ENCODE results near the gene CHRND.
"Not testable (repeated sequence)": the region's sequence is repeated elsewhere in the genome, so short reads cannot be mapped to it uniquely, and the experiment has no call there.

The CHRND gene

DNA sequence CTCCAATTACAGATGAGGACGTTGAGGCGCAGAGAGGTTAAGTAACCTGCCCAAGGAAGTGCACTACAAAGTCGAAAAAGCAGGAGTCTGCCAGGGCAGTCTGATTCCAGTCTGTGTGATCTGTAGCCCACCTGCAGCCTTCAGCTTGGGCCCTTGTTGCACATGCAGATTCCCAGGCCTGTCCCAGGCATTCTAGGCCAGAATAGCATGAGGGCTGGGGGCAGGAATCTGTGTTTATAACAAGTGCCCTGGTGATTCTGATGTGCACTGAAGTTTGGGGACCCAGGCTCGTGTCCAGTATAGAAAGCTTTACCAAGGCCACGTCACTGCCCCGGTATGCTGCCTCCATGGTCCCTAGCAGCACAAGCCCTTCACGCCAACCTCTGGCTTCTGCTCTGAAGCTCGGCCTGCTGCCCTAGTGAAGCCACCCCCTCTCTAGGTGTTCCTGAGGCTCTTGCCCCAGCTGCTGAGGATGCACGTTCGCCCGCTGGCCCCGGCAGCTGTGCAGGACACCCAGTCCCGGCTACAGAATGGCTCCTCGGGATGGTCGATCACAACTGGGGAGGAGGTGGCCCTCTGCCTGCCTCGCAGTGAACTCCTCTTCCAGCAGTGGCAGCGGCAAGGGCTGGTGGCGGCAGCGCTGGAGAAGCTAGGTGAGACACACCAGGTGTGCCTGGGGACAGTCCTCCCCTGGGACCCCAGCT, 18.1 kb downstream of the CHRND start:
- no peak for DNase-seq (ENCODE audit: low spot score)

- no peak for DNase-seq (ENCODE audit: low spot score)
Measured at GRCh38 chr2:232544674-232545073, 18.7 kb downstream of the CHRND start.

DNA sequence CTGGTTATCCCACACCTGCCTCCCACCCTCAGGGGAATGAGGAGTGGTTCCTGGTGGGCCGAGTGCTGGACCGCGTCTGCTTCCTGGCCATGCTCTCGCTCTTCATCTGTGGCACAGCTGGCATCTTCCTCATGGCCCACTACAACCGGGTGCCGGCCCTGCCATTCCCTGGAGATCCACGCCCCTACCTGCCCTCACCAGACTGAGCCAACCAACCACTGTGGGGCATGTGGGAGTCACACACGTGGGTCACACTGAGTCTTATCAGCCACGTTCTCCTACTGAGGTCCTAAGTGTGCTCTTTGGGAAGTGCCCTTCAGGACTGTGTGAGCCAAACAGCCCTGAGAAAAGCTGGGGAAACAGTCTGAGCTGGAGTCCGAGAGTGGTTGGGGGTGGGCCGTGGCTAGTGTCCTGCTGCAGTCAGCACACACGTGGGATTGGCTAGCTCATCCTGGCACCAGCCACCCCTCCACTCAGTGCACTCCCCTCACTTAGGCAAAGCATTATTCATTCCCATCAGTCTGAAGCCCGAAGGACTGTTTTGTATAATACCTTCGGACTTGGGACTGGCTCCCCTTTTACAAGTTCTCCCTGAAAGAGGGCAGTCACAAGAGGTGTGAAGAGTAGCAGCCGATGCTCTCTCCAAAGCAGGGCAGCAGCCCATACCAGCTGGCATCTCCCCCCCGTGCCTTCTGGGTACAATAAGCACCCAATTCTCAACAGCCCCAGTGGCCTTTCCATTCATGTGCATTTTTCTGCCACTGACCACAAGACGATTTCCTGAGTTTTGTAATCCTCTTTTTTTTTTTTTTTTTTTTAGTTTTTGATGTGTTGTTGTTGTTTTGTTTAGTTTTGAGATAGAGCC, 19.8 kb downstream of the CHRND start:
- no peak for DNase-seq (ENCODE audit: low spot score)

- DNase-seq (ENCODE audit: low spot score) = no peak
Measured at GRCh38 chr2:232547991-232548390, 22.0 kb downstream of the CHRND start.

DNA sequence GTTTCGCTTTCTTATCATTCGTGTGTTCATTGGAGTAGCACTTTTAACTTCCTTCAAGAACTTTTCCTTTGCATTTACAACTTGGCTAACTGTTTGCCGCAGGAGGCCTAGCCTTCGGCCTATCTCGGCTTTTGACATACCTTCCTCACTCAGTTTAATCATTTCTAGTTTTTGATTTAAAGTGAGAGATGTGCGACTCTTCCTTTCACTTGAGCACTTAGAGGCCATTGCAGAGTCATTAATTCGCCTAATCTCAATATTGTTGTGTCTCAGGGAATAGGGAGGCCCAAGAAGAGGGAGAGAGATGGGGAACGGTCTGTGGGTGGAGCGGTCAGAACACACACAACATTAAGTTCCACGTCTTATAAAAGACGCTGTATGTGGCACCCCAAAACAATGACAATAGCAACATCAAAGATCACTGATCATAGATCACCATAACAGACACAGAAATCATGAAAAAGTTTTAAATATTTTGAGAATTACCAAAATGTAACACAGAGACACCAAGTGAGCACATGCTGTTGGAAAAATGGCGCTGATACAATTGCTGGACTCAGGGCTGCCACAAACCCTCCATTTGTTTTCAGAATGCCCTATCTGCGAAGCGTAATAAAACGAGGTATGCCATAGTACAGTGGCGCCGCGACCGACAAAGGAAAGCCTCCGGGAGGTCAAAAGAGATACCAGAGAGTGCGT, 23.8 kb downstream of the CHRND start:
- no peak for DNase-seq (ENCODE audit: low spot score)

GRCh38 chr2:232550354-232551249, 24.6 kb downstream of the CHRND start, which contains the start of the genes EIF4E2 and TIGD1:
TSS of gene EIF4E2 (plus strand) at chr2:232550689. CDS start at chr2:232550725, 36 bp downstream.
TSS of gene TIGD1 (minus strand) at chr2:232550557. CDS start at chr2:232549882, 675 bp downstream.
- peak; percentile 88 for DNase-seq (ENCODE audit: low spot score)

DNA sequence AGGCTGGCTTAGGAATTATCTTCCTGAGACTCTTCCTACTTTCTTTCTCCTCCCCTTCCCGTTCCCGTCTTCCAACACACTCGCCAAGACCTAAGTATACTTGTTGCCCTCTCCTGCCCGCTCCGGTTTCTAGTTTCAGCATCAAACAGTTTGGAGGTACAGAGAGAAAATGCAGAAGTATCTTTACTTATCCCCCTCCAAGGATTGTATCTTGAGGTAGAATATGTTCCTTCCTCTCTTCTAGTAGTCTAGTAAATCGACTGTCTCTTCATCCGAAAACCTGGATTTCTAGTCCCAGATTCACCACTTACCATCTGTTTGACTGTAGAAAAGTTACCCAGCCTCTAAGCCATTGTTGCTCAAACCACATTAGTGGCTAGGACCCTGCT, 25.3 kb downstream of the CHRND start:
- DNase-seq (ENCODE audit: low spot score) = no peak

DNA sequence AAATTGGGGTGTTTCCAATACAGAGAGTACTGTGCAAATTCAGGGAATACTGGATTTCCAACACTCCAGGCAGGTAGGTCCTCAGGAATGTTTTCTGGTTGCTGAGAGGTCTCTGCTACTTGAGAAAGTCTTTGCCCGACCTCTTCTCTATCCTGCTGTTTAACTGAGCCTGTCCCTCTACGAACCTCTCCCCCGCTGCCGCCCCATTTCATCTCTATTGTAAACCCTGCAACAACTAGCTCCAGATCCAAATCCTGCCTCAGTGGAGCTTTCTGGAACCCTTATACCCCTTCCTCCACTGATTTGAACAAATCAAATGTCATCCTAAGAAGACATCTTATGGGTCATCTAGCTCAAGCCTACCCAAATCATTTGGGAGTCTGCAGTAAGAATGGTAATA, 25.8 kb downstream of the CHRND start:
- DNase-seq (ENCODE audit: low spot score) = no peak

- DNase-seq (ENCODE audit: low spot score) = no peak
Measured at GRCh38 chr2:232556426-232556825, 30.5 kb downstream of the CHRND start.

- DNase-seq (ENCODE audit: low spot score) = no peak
Measured at GRCh38 chr2:232562515-232563151, 36.7 kb downstream of the CHRND start.

GRCh38 chr2:232563580-232563979, 37.6 kb downstream of the CHRND start:
- no peak for DNase-seq (ENCODE audit: low spot score)

DNA sequence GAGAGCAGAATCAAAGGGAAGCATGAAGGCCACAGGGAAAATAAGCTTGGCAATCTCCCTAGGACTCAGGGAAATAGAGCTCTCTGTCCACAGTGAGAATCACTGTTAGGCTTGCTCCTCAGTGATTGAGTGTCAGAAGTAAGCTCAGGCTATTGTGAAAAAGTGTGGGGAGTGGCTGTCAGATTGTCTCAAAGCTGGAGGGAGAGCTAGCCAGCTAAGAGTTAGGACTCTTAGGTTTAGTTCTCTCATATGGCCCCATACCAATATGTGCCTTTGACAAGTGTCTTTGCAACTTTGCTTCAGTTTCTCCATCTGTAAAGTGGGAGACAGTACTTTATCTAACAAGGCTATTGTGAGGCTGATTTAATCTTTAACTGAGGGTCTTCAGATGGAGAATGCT, 41.8 kb downstream of the CHRND start:
- no peak for DNase-seq (ENCODE audit: low spot score)

- peak; percentile 81 for DNase-seq (ENCODE audit: low spot score)
Measured at GRCh38 chr2:232568161-232568560, 42.2 kb downstream of the CHRND start.

GRCh38 chr2:232569541-232569940, 43.6 kb downstream of the CHRND start:
- DNase-seq (ENCODE audit: low spot score) = no peak

DNA sequence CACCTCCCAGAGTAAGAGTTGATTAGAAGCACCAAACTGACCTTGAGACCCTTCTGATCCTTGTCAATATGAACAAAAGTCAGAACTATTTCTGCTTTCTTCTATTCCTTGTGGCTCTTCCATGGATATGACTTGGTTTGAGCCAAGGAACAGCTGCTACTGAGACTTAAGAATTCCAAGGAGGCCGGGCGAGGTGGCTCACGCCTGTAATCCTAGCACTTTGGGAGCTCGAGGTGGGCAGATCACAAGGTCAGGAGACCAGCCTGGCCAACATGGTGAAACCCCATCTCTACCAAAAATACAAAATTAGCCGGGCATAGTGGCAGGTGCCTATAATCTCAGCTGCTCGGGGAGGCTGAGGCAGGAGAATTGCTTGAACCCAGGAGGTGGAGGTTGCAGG, 44.5 kb downstream of the CHRND start:
- DNase-seq (ENCODE audit: low spot score) = not testable (repeated sequence)

DNA sequence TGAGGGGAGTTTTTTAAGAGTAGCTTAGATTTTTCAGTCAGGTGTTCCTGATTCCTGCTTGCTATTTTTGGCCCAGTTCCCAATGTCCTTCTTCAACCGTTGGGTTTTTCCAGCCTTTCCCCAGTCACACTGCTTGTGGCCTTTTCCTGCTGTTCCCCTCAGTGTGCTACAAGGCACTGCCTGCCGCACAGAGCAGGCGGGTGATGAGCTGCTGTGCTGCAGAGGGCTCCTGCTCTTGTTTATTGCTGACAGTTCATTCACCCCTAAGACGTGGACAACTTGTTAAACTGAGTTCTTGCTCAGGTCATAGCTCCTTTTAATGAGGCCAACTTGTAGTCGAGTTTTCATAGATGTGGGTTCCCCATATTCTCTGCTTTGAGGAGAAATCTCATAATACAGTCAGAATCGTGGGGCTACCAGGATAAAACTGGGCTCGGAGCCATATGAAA, 45.1 kb downstream of the CHRND start:
- no peak for DNase-seq (ENCODE audit: low spot score)

DNA sequence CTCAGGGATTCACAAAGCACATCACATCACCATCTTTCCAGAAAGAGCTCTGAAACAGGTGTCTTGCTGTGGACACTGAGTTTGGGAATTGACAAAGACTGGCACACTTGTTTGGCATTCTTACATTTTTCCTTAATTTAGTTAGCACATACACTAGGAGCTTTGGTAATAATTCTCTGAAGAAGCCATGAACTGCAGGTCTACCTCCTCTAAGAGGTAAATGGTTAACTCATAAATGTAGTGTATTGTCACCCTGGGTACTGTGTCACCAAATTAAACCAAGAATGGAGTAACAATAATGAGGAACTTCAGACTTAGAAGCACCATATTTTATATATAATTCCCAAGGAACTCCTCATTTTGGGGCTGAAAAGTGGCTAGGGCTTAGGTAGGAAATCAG, 47.1 kb downstream of the CHRND start:
- DNase-seq (ENCODE audit: low spot score) = no peak

DNA sequence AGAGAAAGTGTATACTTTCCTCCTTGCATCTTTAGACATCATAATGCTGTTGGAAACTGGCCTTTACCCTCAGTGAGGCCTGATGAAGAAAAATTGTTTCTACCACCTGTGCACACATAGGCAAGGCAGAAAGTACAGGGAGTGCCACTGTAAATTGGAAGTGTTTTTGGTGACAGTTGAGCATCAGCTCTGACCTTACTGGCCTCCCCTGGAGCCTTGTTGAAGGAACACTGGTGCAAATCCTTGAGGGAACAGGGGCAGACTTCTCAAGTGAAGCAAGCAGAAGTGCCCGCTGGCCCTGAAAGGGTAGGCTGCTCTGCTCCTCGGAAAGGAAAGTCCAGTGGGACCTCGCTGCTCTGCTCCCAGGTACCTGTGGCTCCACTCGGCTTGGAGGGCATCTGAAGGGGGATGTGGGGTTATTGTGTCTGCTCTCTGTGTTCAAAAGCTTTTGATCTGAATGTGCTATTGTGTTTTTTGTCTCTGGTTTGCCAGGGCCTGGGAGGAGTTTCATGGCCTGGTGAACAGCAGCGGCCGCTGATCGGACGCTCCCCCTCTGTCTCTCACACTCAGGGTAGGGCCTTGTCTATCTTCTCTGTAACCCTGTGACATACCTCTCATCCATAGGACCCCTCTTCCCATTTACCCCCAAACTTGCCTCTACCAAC, 47.9 kb downstream of the CHRND start:
- no peak for DNase-seq (ENCODE audit: low spot score)

GRCh38 chr2:232574674-232575403, 48.9 kb downstream of the CHRND start:
- DNase-seq (ENCODE audit: low spot score) = no peak

GRCh38 chr2:232575404-232575746, 49.4 kb downstream of the CHRND start:
- DNase-seq (ENCODE audit: low spot score) = no peak

All from hematopoietic multipotent progenitor cell treated with erythropoietin and hydrocortisone succinate and interleukin-3 and kit ligand, for 17 days (in vitro differentiated cells).